Loucy (cell line): ENCODE results near the gene CCDC3.

Experiments
- CTCF ChIP-seq: fragments of 200-600 bp; sonication (generic); conservative IDR thresholded peaks from 2 replicates; pipeline ENCODE4 v1.5.1; 2014; ENCODE audit warnings: mild to moderate bottlenecking, antibody characterized with exemption, low read length
- EZH2phosphoT487 ChIP-seq: fragments of 200-600 bp; IDR thresholded peaks from 2 replicates; pipeline ENCODE4 v1.6.1; 2018; ENCODE audit warnings: antibody characterized with exemption, mild to moderate bottlenecking, moderate library complexity, borderline replicate concordance

GRCh38 chr10:12946372-12946771 is 55.1 kb downstream of the CCDC3 start:
- no peak for TF ChIP-seq CTCF
- TF ChIP-seq EZH2phosphoT487, result no peak
